Renal cortical epithelial cell (primary cell): Measurements from ENCODE around the gene COL6A3. TPM values are rescaled to one million over a fixed set of nuclear protein-coding genes. Genes with fewer than 3 reads are reported as not detected.
A peak's percentile ranks its signal among the peaks of the same experiment; 100 is the strongest.

ENCODE experiments used
- DNase-seq: peaks from one replicate; pipeline ENCODE4 v3.0.0-alpha.2; 2011; ENCODE audit warnings: low read depth
- total RNA-seq: library from RNA; depleted of rRNA; stranded (reverse); fragments of >200 nt; gene quantifications from 2 replicates; pipeline ENCODE4 v1.2.3, GENCODE V29; 2014

Gene COL6A3, protein sequence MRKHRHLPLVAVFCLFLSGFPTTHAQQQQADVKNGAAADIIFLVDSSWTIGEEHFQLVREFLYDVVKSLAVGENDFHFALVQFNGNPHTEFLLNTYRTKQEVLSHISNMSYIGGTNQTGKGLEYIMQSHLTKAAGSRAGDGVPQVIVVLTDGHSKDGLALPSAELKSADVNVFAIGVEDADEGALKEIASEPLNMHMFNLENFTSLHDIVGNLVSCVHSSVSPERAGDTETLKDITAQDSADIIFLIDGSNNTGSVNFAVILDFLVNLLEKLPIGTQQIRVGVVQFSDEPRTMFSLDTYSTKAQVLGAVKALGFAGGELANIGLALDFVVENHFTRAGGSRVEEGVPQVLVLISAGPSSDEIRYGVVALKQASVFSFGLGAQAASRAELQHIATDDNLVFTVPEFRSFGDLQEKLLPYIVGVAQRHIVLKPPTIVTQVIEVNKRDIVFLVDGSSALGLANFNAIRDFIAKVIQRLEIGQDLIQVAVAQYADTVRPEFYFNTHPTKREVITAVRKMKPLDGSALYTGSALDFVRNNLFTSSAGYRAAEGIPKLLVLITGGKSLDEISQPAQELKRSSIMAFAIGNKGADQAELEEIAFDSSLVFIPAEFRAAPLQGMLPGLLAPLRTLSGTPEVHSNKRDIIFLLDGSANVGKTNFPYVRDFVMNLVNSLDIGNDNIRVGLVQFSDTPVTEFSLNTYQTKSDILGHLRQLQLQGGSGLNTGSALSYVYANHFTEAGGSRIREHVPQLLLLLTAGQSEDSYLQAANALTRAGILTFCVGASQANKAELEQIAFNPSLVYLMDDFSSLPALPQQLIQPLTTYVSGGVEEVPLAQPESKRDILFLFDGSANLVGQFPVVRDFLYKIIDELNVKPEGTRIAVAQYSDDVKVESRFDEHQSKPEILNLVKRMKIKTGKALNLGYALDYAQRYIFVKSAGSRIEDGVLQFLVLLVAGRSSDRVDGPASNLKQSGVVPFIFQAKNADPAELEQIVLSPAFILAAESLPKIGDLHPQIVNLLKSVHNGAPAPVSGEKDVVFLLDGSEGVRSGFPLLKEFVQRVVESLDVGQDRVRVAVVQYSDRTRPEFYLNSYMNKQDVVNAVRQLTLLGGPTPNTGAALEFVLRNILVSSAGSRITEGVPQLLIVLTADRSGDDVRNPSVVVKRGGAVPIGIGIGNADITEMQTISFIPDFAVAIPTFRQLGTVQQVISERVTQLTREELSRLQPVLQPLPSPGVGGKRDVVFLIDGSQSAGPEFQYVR (N-terminal part only)
- 2.5 and 3.6 TPM in 2 replicates for total RNA-seq

- no peak for DNase-seq
Observed at GRCh38 chr2:237413777-237414661, at the start of gene COL6A3. Gene COL6A3 (minus strand): TSS chr2:237414164. CDS start chr2:237396817, 17,347 bp downstream.

GRCh38 chr2:237459741-237460174 lies 45.8 kb upstream of the COL6A3 start:
- peak; percentile 89 for DNase-seq

GRCh38 chr2:237459226-237459625 lies 45.3 kb upstream of the COL6A3 start:
- no peak for DNase-seq

- no peak for DNase-seq
Observed at GRCh38 chr2:237458519-237458918, 44.6 kb upstream of the COL6A3 start.

- no peak for DNase-seq
Observed at GRCh38 chr2:237457388-237457941, 43.5 kb upstream of the COL6A3 start.

DNA sequence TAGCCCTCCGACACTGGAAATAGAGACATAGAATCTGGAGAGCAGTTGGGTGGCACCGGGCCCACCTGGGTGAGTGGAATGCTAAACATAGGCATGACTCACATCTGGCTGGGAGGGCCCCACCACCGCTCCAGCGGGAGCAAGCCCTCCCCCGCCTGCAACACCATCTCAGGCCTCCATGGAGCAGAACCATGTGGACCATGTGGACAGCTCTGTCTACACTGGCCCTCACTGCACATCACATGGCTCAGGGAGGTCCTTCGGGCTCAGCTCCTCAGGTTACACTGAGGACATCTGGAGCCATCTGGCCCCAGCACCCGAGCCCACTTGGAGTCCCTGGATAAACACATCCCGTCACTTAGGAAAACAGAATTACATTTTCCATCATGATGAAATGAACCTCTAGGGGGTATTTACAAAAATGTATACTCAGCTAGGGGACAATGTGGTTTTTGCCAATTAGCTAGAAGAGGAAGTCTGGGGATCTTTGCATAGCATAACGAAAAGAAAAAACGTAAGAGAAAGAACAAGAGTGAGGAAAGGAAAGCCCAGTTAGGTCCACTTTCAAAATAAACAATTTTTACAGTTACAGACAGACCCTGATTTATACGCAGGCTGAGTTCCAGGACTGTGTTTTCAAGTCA lies 42.4 kb upstream of the COL6A3 start:
- peak; percentile 54 for DNase-seq

- peak; percentile 44 for DNase-seq
Observed at GRCh38 chr2:237455764-237456163, 41.8 kb upstream of the COL6A3 start.

DNA sequence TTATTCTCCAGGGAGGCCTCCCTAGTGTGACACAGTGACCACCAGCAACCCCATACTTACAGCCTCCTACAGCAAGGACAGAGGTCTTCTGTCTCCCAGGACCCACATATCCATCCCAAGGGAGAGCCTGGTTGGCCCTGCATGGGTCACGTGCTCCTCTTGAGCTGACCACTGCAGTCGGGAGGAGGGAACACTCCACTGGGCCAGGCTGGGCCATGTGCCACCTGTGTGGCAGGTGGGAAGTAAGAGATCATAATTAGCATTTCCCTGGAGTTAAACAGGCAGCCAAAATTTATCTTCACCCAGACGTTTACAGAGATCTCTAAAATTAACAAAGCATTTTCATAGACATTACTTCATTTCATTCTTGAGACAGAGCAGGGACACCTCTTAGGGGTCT lies 39.7 kb upstream of the COL6A3 start:
- DNase-seq = no peak

- no peak for DNase-seq
Observed at GRCh38 chr2:237452861-237453260, 38.9 kb upstream of the COL6A3 start.

GRCh38 chr2:237451643-237452469 lies 37.9 kb upstream of the COL6A3 start:
- no peak for DNase-seq

- DNase-seq = no peak
Observed at GRCh38 chr2:237450583-237450982, 36.6 kb upstream of the COL6A3 start.

GRCh38 chr2:237450108-237450507 lies 36.1 kb upstream of the COL6A3 start:
- no peak for DNase-seq

GRCh38 chr2:237449193-237449881 lies 35.4 kb upstream of the COL6A3 start:
- DNase-seq = no peak

GRCh38 chr2:237448626-237449025 lies 34.7 kb upstream of the COL6A3 start:
- DNase-seq = no peak

- no peak for DNase-seq
Observed at GRCh38 chr2:237448171-237448570, 34.2 kb upstream of the COL6A3 start.

DNA sequence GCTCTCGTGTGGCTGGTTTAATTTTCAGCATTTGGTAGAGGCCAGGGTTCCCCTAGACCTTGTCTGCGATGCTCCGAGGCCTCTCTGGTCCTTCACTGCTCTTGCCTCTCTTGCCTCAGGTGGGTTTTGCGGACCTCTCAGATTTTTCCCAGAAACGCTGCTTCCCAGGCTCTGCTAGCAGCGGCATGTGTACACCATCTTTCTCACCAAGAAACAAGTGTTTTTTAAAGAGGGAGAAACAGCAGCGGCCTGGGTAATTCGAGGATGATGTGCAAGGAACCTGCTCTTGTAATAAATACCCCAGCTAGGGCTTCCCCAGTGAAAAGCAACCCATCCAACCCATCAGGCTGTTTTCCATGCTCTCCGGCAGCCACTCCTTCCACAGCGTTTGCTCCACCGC lies 33.5 kb upstream of the COL6A3 start:
- DNase-seq = no peak

- no peak for DNase-seq
Observed at GRCh38 chr2:237446338-237446665, 32.3 kb upstream of the COL6A3 start.

DNA sequence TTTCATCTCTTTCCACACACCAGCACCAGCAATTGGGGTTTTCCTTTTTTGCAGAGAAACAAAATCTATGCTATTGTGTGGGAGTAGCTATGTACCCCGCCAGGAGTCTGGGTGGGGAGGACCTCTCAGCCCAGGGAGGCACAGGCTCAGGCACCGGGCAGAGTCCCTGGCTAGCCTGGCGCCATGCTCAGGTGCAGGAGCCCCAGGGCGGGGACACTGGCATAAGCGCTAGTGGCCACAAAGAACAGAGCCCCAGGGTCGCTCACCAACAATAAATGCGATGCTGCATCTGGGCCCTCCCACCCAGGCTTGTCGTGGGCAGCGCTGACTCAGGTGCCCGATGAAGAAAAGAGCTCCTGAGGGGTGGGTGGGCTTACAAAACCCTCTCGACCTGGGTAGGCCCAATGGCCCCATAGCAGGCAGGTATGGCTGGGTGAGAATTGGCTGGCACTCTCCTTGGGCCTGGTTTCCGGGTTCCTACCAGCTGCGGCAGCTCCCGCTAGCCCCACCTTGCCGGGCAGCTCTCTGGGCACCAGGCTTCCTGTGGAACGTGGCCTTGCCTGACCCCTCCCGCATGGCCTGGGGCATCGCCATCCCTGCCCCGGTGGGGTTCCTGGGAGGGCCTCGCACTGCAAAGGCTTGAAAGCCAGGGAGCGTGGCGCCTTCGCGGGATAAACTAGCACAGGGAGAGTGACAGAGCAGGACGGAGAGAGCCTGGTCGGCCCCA lies 31.8 kb upstream of the COL6A3 start:
- DNase-seq = no peak
